Measurements from ENCODE around the gene CDRT4.

DNA sequence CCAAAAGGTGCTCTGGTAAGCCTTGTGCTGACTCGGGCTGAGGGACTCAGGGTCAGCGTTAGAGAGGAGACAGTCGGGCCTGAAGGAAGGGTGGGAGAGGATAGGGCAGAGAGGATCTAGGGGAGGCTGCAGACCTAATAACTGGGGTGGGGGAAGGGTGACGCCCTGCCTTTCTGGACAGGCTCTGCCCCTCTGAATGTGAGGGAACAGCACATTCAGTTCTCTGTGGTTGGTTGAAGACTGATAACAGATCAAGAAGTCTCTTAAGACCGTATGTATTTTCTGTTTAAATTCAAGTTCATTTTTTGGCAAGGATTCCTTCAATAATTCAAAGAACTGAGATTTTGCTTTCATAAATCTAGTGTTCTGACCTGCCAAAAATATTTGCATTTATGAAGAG, 69.8 kb downstream of the CDRT4 start:
- TF ChIP-seq, protein P1, sequence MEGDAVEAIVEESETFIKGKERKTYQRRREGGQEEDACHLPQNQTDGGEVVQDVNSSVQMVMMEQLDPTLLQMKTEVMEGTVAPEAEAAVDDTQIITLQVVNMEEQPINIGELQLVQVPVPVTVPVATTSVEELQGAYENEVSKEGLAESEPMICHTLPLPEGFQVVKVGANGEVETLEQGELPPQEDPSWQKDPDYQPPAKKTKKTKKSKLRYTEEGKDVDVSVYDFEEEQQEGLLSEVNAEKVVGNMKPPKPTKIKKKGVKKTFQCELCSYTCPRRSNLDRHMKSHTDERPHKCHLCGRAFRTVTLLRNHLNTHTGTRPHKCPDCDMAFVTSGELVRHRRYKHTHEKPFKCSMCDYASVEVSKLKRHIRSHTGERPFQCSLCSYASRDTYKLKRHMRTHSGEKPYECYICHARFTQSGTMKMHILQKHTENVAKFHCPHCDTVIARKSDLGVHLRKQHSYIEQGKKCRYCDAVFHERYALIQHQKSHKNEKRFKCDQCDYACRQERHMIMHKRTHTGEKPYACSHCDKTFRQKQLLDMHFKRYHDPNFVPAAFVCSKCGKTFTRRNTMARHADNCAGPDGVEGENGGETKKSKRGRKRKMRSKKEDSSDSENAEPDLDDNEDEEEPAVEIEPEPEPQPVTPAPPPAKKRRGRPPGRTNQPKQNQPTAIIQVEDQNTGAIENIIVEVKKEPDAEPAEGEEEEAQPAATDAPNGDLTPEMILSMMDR (conservative IDR thresholded peaks at IDR 0.05) = no peak
- TF ChIP-seq EZH2 (IDR thresholded peaks at IDR 0.05; ENCODE audit: low read depth) = no peak

All from PC-9 (cell line).